A673 (cell line): ENCODE results near the gene ICAM4.

Experiments used
- CTCF ChIP-seq: fragments of 300-800, 200-600 bp; sonication (generic); conservative IDR thresholded peaks from 2 replicates; pipeline ENCODE4 v1.5.1; 2017; ENCODE audit warnings: low read depth, mild to moderate bottlenecking, antibody characterized with exemption, low read length, moderate library complexity, mixed read lengths
- EZH2 ChIP-seq: fragments of 200-600 bp; sonication (generic); IDR thresholded peaks from 2 replicates; pipeline ENCODE4 v1.6.1; 2017; ENCODE audit warnings: borderline replicate concordance, low read depth, mild to moderate bottlenecking, mixed read lengths, antibody characterized with exemption, low read length; ENCODE audit not compliant: poor library complexity, severe bottlenecking

GRCh38 chr19:10333758-10334587 lies 47.2 kb downstream of the ICAM4 start:
- no peak for TF ChIP-seq CTCF
- TF ChIP-seq EZH2: no peak
